Bronchial epithelial cell (primary cell): ENCODE data around the gene CHN2. TPM values are rescaled to one million over a fixed set of nuclear protein-coding genes. Genes with fewer than 3 reads are reported as not detected.

Source experiments
- DNase-seq: peaks from one replicate; pipeline ENCODE4 v3.0.0-alpha.2; 2010; ENCODE audit warnings: low read depth
- FAIRE-seq: peaks from 2 replicates; lab custom pipeline; 2011; peaks lifted over from hg19 to GRCh38; lab: Jason Lieb, UNC
- H3K27me3 ChIP-seq: 2 replicates; pipeline ENCODE4 v1.5.1; 2011; ENCODE audit warnings: low read length; ENCODE audit not compliant: control insufficient read depth, insufficient read depth
- H3K36me3 ChIP-seq: 2 replicates; pipeline ENCODE4 v1.5.1; 2011; ENCODE audit warnings: low read length; ENCODE audit not compliant: control insufficient read depth, insufficient read depth
- H3K4me3 ChIP-seq: 2 replicates; pipeline ENCODE4 v1.5.1; 2011; ENCODE audit warnings: mild to moderate bottlenecking, low read depth, low read length, control low read depth
- CTCF ChIP-seq: IDR thresholded peaks from 2 replicates; pipeline ENCODE4 v1.5.1; 2011; ENCODE audit warnings: mild to moderate bottlenecking, moderate library complexity, low read length, control low read depth, inconsistent platforms; ENCODE audit not compliant: insufficient read depth, severe bottlenecking
- total RNA-seq: library from RNA; depleted of rRNA; stranded (reverse); fragments of >200 nt; gene quantifications from 2 replicates; pipeline ENCODE4 v1.2.1, GENCODE V29; 2014

The CHN2 gene
- total RNA-seq, 1 donor from 2014 or later, result 0.53 TPM

GRCh38 chr7:29329686-29330085 lies 135.1 kb downstream of the CHN2 start:
- TF ChIP-seq CTCF, result no peak
- no peak for DNase-seq
- Histone ChIP-seq H3K27me3 (no peaks in the 10 kb centered on the region), H3K36me3 (no peaks in the 10 kb centered on the region), H3K4me3 (no peak overlapping the region)
- no peak for FAIRE-seq

DNA sequence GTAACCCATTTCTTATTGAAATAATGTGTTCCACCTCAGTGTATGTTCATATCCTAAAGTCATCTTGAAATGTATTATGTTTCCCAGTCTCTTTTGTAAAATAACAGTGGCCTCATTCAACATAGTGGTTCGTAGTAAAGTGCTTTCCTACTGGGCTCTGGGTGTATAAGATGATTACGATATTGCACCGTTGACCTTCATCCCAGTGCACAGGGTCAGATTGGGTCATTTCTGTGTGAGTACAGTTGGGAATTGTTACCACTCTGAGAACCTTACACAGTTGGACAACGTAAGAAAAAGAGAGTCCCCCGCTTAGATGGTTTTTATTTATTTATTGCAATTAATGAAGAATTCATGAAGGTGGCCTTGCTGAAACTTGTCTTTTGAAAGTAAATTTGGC lies 135.6 kb downstream of the CHN2 start:
- FAIRE-seq, result no peak
- Histone ChIP-seq H3K4me3 (no peak overlapping the region), H3K36me3 (no peaks in the 10 kb centered on the region), H3K27me3 (no peaks in the 10 kb centered on the region)
- no peak for TF ChIP-seq CTCF
- no peak for DNase-seq

DNA sequence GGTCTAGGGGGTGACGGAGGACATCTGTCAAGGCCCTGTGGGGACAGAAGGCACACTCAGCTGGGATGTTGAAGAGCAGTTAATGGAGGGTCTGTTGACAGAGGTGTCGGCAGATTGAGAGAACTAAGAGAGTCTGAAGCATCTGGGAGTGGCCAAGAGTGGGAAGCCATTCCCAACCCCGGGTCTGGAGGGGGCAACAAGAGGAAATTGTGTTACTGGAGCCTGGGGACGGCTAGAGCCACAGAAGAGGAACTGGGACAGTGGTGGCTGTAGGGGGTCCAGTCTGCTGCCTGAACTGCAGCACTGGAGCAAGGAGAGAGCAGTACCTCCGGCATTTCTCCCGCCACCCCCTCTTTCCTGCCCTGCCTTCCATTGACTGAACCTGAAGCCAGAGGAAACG lies 136.6 kb downstream of the CHN2 start:
- TF ChIP-seq CTCF, result no peak
- no peak for DNase-seq
- FAIRE-seq, result no peak

GRCh38 chr7:29332042-29332811 lies 137.7 kb downstream of the CHN2 start:
- H3K4me3 ChIP-seq, result no peak overlapping the region
- H3K27me3 ChIP-seq, result no peaks in the 10 kb centered on the region
- H3K36me3 ChIP-seq, result no peaks in the 10 kb centered on the region
- no peak for TF ChIP-seq CTCF
- FAIRE-seq (no peak), DNase-seq (no peak)

More for the DNA sequence above, 136.6 kb downstream of the CHN2 start:
- Histone ChIP-seq H3K27me3 (no peaks in the 10 kb centered on the region), H3K36me3 (no peaks in the 10 kb centered on the region), H3K4me3 (no peak overlapping the region)

DNA sequence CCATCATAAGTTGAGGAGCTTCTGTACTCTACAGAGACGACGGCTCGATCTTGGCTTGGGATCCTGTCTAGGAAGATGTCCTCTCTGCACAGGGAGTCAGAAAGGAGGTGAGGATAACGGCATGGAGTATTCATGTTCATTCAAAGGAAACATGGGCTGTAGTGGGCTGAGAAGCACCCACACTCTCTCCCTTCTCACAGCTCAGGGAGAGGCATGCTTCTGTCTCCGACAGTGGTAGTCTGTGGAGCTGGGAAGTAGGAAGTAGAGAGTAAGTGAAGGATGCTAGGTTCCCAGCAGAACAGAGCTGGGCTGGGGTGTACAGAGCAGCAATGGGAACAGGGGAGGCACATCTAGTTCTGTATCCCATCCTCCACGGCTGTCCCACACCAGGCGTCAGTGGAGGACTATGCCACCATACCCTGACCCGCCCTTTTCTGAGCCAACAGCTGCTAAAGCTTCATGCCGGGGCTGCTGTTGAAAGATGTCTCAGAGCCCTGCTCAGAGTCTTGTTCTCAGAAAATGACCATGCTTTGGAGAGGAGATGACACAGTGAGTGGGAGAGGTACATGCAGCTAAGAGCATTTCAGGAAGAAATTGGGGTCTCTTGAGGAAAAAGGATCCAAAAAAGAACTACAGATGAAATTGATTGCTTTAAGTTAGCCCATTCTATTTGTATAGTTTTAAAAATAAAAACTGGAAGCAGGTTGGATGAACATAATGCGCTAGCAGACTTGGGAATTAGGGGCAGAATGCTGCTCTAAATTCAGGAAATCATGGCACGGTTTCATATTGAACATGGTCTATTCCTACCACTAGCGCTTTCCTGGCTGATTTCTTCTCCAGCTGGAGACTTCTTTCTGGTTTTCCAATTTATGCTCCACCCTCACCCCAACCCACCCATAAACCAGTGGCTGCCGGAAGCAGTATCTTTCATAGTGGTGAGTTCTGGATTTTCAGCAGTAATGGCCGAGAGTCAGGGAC lies 138.6 kb downstream of the CHN2 start:
- TF ChIP-seq CTCF, result no peak
- DNase-seq (no peak), FAIRE-seq (no peak)
- Histone ChIP-seq H3K27me3 (no peaks in the 10 kb centered on the region), H3K36me3 (no peaks in the 10 kb centered on the region), H3K4me3 (no peak overlapping the region)
